GM19463 (cell line): ENCODE measurements around the gene RNF227.

Source experiments
- ATAC-seq: cut with Tn5 transposase; IDR thresholded peaks from one replicate; pipeline ENCODE4 v1.9.1; 2021; ENCODE audit warnings: mild to moderate bottlenecking, moderate library complexity; ENCODE audit not compliant: unreplicated experiment

RNF227 gene

GRCh38 chr17:7930841-7931631 is 14.9 kb upstream of the RNF227 start:
- ATAC-seq: no peak

DNA sequence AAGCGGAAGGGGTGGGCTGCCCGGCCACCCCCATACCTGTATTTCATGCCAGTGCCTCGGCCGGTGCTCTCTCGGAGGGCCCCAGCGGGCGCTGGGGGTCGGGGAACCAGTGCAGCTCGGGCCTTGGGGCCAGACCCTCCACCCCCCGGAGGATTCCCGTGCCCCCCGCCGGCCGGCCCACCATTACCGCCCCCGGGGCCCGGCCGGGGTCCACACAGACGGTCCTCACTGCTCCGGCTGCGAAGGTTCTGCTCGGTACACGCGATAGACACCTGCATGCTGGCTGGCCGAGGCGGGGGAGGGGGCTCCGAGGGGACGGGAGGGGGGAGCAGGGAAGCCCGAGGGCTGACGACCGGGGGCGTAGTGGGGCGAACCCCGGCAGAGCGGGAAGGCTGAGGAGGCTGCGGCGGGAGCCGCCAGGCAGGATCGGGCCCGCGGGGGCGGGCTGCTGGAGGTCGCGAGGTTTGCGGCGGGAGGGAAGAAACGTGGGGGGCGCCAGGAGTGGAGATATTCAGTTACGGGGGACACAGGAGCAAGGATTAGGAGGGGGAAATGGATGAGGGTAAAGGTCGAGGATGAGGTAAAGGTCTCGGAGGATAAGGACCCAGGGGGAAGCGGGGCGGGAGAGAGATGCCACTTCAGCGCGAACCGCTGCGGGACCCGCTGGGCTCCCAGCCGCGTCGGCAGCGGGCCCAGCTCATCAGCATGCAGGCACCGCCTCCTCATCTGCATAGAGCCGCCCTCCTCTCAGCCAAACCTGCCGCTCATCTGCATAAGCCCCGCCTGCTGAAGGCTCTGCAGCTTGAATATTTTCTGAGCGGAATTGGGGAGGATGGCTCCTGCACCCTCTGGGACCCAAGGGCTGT is 13.3 kb upstream of the RNF227 start, which contains the start of gene KCNAB3:
Gene KCNAB3 (minus strand): TSS at position 699 of the 866 bp plus-strand sequence. CDS start 421 bp downstream, at position 278.
- no peak for ATAC-seq

DNA sequence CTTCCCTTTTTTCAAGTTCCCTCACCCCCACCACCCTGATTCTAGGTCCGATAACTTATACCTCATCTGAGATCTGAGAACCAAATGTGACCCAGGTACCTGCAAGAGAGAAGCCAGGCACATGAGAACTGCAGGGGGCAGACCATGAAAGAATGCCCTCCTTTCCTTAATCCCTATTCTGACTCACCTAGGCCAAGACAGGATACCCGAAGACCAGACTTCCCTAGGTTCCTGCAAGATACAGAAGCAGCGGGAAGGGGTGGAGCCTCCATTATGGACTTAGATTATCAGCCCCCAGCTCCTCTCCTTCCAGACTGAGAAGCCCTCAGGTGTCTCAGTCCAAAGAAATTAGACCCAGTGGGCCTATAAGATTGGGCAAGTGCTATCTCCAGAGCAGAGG is 11.5 kb upstream of the RNF227 start:
- no peak for ATAC-seq

DNA sequence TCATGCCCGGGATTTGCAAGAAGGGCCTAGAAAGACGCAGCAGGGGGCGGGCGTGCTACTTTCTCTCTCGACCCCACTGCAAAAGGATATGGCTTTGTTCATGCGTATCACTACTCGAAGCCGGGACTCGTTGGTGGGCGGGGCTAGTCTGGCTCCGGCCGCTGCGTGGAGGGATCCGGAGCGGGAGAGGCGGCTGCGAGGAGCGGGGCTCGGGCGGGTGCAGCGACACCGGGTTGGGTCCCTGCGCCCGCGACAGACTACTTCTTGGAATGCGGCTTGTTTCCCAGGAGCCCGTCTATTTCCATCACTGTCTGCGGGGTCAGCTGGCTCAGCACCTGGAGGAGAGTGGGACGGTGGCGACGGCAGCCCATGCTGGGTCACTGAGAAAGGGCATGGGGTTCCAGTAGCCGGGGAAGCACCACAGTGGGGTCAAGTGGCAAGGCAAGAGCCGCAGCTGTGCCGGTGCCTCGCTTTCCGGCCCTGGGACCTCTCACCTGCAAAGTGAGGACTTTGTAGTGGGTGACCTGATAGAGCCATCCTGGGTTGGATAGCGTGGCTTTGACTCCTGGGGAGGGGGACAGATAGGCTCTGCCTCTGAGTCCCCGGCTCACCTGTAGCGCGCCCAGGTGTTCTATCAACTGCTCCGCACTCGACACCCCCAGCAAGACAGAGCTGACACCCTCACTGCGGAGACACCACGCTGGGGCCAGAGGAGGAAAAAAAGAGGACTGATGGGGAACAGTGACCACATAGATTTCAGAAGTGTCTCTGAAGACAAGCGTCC is 6.9 kb upstream of the RNF227 start:
- no peak for ATAC-seq

DNA sequence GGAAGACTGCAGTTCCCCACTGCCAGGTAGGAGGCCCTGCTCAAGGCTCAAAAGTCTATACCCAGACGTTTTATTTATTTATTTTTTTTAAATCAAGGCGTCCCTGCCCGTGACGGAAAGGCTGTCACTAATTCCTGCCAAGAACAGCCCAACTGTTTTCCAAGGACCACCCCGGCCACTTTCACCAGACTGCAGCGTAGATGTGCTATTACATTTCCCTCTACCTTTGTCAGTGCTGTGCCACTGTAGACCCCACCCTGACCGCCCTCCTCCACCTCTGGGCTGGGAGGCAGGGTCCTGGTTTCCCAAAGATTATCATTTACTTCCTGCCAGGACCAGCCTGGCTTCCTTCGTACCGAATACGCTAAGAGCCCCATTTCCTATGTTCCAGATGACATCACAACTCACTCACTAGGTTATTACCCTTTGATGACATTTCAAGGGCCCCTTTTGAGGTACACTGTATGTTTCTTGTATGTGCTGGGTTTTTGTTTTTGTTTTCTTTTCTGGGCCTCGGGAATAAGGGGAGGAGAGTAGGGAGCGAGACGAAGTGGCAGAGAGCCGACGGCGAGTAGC is 6.3 kb upstream of the RNF227 start:
- no peak for ATAC-seq

DNA sequence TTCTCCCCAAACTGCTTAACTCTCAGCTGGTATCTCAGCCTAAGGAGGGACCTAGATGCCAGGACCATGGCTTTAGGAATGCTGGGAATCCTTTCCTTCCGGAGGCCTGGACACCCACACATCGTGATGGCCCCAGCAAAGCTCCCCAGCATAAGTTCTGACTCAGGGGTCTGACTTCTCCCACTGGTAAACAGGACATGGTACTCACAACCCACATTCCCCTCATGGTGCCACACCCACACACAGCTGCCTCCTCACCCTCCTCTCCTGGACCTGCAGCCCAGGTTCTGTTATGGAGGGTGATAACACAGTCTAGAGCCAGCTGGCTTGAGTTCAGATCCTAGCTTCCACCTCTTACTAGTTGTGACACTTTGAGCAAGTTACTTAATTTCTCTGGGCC is 719 bp upstream of the RNF227 start:
- no peak for ATAC-seq

GRCh38 chr17:7916385-7916682 is 245 bp upstream of the RNF227 start:
- no peak for ATAC-seq

DNA sequence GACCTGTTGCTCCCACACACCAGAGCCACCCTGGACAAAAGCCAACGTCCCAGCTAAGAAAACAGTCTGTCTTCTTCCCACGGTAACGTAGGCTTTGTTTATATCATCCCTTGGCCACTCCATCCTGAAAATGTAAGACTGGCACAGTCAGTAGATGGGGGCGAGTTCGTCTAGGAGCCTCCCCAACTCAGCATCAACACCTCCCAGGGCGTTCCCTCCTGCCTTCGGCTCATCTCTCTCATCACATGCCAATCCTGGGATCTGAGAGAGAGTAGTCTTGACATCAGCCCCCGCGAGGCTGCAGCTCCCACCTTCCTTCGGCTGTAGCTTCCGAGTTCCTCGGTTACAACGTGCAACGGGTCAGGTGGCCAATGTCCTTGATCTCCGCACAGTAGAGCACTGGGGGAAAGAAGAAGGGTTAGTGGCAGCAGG is 894 bp downstream of the RNF227 start:
- ATAC-seq: no peak

GRCh38 chr17:7912927-7913524 is 3.1 kb downstream of the RNF227 start:
- ATAC-seq: no peak

DNA sequence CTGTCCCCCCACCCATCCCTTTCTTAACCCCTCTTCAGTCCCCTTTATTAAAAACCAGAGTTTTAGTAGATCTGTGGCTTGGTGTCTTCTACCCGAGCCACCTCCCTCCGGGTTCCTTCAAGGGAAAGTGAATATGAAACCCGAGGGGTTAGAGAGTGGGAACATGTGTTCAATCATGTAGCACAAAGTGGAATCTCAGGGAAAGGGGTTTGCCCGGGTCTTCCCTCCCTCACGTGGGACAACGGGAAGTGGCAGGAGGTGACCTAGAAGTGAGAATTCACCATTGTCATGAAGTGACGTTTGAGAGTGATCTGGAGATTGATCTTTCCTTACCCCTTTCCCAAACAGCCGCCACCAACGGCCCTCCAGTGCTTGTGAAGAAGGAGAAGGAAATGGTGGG is 5.0 kb downstream of the RNF227 start:
- no peak for ATAC-seq

- no peak for ATAC-seq
Measured at GRCh38 chr17:7910711-7911110, 5.4 kb downstream of the RNF227 start.

- ATAC-seq: no peak
Measured at GRCh38 chr17:7910281-7910680, 5.8 kb downstream of the RNF227 start.

DNA sequence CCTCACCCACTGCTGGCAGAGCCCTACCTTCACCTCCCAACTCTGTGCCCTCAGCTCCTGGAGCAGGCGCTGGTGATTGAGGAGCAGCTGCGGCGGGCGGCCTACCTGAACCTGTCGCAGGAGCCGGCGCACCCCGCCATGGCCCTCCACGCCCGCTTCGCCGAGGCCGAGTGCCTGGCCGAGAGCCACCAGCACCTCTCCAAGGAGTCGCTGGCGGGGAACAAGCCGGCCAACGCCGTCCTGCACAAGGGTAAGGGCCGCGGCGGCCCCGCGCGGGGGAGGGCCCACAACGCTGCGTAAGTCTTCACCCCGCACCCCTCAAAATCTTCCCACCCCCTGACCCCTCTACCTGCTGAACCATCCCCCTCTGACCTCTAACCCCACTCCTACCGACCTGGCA is 7.0 kb downstream of the RNF227 start:
- no peak for ATAC-seq

DNA sequence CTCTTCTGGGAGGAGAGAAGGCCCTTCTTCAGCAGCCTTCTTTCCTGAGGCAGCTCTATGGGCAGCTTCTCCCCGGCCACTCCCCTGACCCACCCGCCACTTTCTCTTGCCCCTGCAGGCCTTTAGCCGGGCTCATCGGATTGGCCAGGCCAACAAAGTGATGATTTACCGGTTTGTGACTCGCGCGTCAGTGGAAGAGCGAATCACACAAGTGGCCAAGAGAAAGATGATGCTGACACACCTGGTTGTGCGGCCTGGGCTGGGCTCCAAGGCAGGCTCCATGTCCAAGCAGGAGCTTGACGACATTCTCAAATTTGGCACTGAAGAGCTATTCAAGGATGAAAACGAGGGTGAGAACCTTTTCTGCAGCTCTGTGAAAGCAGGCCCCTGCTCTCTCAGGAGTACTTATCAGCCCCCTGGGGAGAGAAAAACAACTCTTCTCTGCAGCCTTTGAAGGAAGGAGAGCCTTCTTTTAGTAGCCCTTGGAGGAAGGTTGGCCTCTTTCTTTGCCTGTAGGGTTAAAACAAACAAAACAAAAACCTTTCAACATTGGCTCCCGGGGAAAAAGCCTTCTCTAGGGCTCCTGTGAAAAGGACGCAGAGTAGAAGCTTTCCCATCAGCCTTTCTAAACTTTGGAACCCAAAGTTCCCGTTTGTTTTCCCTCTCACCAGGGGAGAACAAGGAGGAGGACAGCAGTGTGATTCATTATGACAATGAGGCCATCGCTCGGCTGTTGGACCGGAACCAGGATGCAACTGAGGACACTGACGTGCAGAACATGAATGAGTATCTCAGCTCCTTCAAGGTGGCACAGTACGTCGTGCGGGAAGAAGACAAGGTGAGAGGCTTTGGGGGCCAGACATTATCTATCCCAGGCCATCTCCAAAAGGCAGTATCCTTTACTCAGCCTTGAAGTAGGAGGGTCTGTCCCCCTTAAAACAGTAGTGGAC is 12.7 kb downstream of the RNF227 start:
- no peak for ATAC-seq

DNA sequence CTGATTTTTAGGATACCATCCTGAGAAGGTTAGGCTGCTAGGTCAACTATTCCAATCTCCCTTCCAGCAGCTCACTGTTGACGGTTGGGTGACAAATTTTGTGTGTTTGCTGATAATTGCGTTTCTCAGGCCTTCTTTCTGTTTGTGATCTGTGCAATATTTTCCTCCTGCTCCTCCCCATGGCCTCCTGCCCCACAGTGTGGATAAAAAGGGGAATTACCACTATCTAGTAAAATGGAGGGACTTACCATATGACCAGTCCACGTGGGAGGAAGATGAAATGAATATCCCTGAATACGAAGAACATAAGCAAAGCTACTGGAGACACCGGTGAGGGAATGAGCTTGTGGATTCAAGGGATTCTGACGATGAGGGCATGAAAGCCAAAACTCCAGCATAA is 18.3 kb downstream of the RNF227 start:
- no peak for ATAC-seq

DNA sequence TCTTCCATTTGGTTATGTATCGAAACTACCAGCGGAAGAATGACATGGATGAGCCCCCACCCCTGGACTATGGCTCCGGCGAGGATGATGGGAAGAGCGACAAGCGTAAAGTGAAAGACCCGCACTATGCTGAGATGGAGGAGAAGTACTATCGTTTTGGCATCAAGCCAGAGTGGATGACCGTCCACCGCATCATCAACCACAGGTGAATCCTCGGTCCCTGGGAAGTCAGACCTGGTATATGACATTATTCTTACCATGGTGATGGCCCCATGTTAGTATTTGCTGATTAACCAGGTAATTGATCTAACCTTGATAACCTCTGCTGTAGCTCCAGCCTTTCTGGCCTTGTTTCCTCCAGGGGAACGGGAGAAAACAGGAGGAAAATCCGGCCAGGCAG is 19.0 kb downstream of the RNF227 start:
- ATAC-seq: no peak

DNA sequence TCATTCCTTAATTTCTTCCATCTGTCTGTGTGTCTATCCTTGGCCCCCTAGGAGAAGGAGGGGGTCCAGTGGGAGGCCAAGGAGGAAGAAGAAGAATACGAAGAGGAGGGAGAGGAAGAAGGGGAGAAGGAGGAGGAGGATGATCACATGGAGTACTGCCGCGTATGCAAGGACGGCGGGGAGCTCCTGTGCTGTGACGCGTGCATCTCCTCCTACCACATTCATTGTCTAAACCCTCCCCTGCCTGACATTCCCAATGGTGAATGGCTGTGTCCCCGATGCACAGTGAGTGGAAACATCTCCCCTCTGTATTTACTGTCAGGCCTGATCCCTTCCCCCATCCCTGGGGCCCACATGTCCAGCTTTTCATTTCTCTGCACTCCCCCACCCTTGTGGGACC is 21.2 kb downstream of the RNF227 start:
- ATAC-seq: no peak

- ATAC-seq: no peak
Measured at GRCh38 chr17:7894226-7894625, 21.9 kb downstream of the RNF227 start.

DNA sequence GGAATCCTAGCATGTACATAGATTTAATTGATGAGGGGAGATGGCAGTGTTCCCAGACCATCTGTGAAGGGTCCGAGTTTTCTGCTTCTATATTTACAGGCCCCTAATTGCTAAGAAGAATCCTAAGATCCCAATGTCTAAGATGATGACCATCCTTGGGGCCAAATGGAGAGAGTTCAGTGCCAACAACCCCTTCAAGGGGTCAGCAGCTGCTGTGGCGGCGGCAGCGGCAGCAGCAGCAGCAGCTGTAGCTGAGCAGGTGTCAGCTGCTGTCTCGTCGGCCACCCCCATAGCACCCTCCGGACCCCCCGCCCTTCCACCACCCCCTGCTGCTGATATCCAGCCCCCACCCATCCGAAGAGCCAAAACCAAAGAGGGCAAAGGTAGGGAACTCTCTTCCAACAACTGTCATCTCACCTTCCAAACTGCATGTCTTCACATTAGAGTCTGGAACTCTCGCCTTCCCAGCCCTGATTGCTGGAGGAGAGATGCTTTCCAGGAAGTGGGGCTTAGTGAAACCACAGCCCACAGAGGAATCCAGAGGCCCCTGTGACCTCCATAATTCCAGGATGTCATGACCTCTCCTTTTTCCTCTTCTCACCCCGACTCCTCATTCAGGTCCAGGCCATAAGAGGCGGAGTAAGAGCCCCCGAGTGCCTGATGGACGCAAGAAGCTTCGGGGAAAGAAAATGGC is 22.8 kb downstream of the RNF227 start:
- no peak for ATAC-seq
